DOHH2 (cell line): ENCODE results near the gene NTF4.

Source experiments
- H3F3A ChIP-seq: fragments of 200-600 bp; sonication (generic), shearing (Covaris generic); 2 replicates; pipeline ENCODE4 v1.6.0; 2016; ENCODE audit warnings: antibody characterized with exemption, mild to moderate bottlenecking; ENCODE audit not compliant: control insufficient read depth, insufficient read depth
- H3K27ac ChIP-seq: fragments of 200-600 bp; sonication (generic); 2 replicates; pipeline ENCODE4 v1.5.1; 2014; ENCODE audit warnings: low read depth, mild to moderate bottlenecking, low read length, moderate library complexity
- H3K27me3 ChIP-seq: fragments of 200-600 bp; sonication (generic); 2 replicates; pipeline ENCODE4 v1.6.1; 2014; ENCODE audit warnings: mild to moderate bottlenecking, low read length, mixed read lengths; ENCODE audit not compliant: control insufficient read depth
- H3K36me3 ChIP-seq: fragments of 200-600 bp; sonication (generic); 2 replicates; pipeline ENCODE4 v1.6.1; 2014; ENCODE audit warnings: mild to moderate bottlenecking, low read length, moderate library complexity, mixed read lengths; ENCODE audit not compliant: control insufficient read depth
- H3K4me1 ChIP-seq: fragments of 200-600 bp; sonication (generic); 2 replicates; pipeline ENCODE4 v1.6.1; 2014; ENCODE audit warnings: mild to moderate bottlenecking, low read length, mixed read lengths; ENCODE audit not compliant: control insufficient read depth
- H3K4me2 ChIP-seq: fragments of 200-600 bp; sonication (generic); 2 replicates; pipeline ENCODE4 v1.6.0; 2014; ENCODE audit warnings: mild to moderate bottlenecking, low read length, moderate library complexity
- H3K4me3 ChIP-seq: fragments of 200-600 bp; sonication (generic); 2 replicates; pipeline ENCODE4 v1.5.1; 2014; ENCODE audit warnings: mild to moderate bottlenecking, low read length, mixed read lengths
- H3K79me2 ChIP-seq: fragments of 200-600 bp; sonication (generic); 2 replicates; pipeline ENCODE4 v1.6.1; 2014; ENCODE audit warnings: mild to moderate bottlenecking, low read length, mixed read lengths; ENCODE audit not compliant: control insufficient read depth
- H3K9me2 ChIP-seq: fragments of 200-600 bp; sonication (generic); replicated peaks from 2 replicates; pipeline ENCODE4 v1.6.1; 2014; ENCODE audit warnings: mild to moderate bottlenecking, low read length, mixed read lengths; ENCODE audit not compliant: control insufficient read depth
- H3K9me3 ChIP-seq: fragments of 200-600 bp; sonication (generic); 2 replicates; pipeline ENCODE4 v1.6.1; 2014; ENCODE audit warnings: antibody characterized with exemption, low read length, mixed read lengths; ENCODE audit not compliant: control insufficient read depth, insufficient read depth
- H4K20me1 ChIP-seq: fragments of 200-600 bp; sonication (generic); 2 replicates; pipeline ENCODE4 v1.6.0; 2014; ENCODE audit warnings: low read depth, mild to moderate bottlenecking, antibody characterized with exemption, low read length, moderate library complexity; ENCODE audit not compliant: control insufficient read depth, insufficient read depth
- CTCF ChIP-seq: fragments of 200-600 bp; sonication (generic); IDR thresholded peaks from one replicate; pipeline ENCODE4 v1.5.1; 2014; ENCODE audit warnings: antibody characterized with exemption, mild to moderate bottlenecking, low read depth, low read length; ENCODE audit not compliant: poor library complexity, severe bottlenecking
- EZH2phosphoT487 ChIP-seq: fragments of 200-600 bp; sonication (generic); IDR thresholded peaks from 2 replicates; pipeline ENCODE4 v1.6.1; 2017; ENCODE audit warnings: borderline replicate concordance, mild to moderate bottlenecking, antibody characterized with exemption, low read length, moderate library complexity, mixed read lengths

Gene NTF4

GRCh38 chr19:49064029-49064629 lies 489 bp downstream of the NTF4 start:
- H3K27me3 ChIP-seq = peaks cover 49% of the 10 kb centered on the region
- H3K9me2 ChIP-seq = no peaks in the 10 kb centered on the region
- H3F3A ChIP-seq = no peaks in the 10 kb centered on the region
- no peaks in the 10 kb centered on the region for H3K9me3 ChIP-seq
- H3K36me3 ChIP-seq = no peaks in the 10 kb centered on the region
- TF ChIP-seq EZH2phosphoT487 = no peak
- H4K20me1 ChIP-seq = no peaks in the 10 kb centered on the region
- no peaks in the 10 kb centered on the region for H3K4me1 ChIP-seq
- H3K79me2 ChIP-seq = no peaks in the 10 kb centered on the region
- no peak overlapping the region for H3K4me3 ChIP-seq
- no peak overlapping the region for H3K4me2 ChIP-seq
- H3K27ac ChIP-seq = no peak overlapping the region

GRCh38 chr19:49061445-49061844 lies 3.2 kb downstream of the NTF4 start:
- TF ChIP-seq EZH2phosphoT487 = no peak
- TF ChIP-seq CTCF = no peak
- Histone ChIP-seq H3F3A (no peaks in the 10 kb centered on the region), H3K27me3 (peaks cover 62% of the 10 kb centered on the region), H3K4me3 (no peak overlapping the region), H3K36me3 (no peaks in the 10 kb centered on the region), H4K20me1 (no peaks in the 10 kb centered on the region), H3K9me2 (no peaks in the 10 kb centered on the region), H3K27ac (no peak overlapping the region), H3K4me2 (no peak overlapping the region), H3K79me2 (no peaks in the 10 kb centered on the region), H3K4me1 (peaks cover 6% of the 10 kb centered on the region), H3K9me3 (no peaks in the 10 kb centered on the region)

GRCh38 chr19:49061000-49061399 lies 3.6 kb downstream of the NTF4 start:
- Histone ChIP-seq H3K27me3 (peaks cover 66% of the 10 kb centered on the region), H3K4me2 (no peak overlapping the region), H3K4me3 (no peak overlapping the region), H3K36me3 (no peaks in the 10 kb centered on the region), H3K79me2 (no peaks in the 10 kb centered on the region), H4K20me1 (no peaks in the 10 kb centered on the region), H3K4me1 (peaks cover 10% of the 10 kb centered on the region), H3K9me3 (no peaks in the 10 kb centered on the region), H3K27ac (no peak overlapping the region), H3F3A (no peaks in the 10 kb centered on the region), H3K9me2 (no peaks in the 10 kb centered on the region)
- no peak for TF ChIP-seq EZH2phosphoT487
- TF ChIP-seq CTCF = no peak

- H3K27me3 ChIP-seq = peaks cover 60% of the 10 kb centered on the region
- peaks cover 12% of the 10 kb centered on the region for H3K4me1 ChIP-seq
- no peaks in the 10 kb centered on the region for H3K9me2 ChIP-seq
- H3K4me3 ChIP-seq = no peak overlapping the region
- no peaks in the 10 kb centered on the region for H3K36me3 ChIP-seq
- no peaks in the 10 kb centered on the region for H3K79me2 ChIP-seq
- H3K27ac ChIP-seq = no peak overlapping the region
- H4K20me1 ChIP-seq = no peaks in the 10 kb centered on the region
- H3K9me3 ChIP-seq = no peaks in the 10 kb centered on the region
- H3K4me2 ChIP-seq = no peak overlapping the region
- no peaks in the 10 kb centered on the region for H3F3A ChIP-seq
- TF ChIP-seq EZH2phosphoT487 (no peak), CTCF (no peak)
These were observed 5.6 kb downstream of the NTF4 start for GRCh38 chr19:49059053-49059452.
